WTC11 (cell line): Measurements from ENCODE around the gene PRR19. TPM values are rescaled to one million over a fixed set of nuclear protein-coding genes. Genes with fewer than 3 reads are reported as not detected.

ENCODE experiments used
- ATAC-seq: fragments of 200-7000 bp; cut with Tn5 transposase; 2 replicates; pipeline ENCODE4 v1.10.0; 2021; ENCODE audit warnings: mild to moderate bottlenecking, moderate library complexity
- CTCF ChIA-PET: fragments of 300-600 bp; sonication (Branson Sonifier 250); formaldehyde crosslinking; loops from one replicate; lab custom pipeline; 2021; ENCODE audit warnings: antibody characterized with exemption; lab: Charles Lee
- POLR2A ChIA-PET: fragments of 350-600 bp; sonication (Branson Sonifier 250); formaldehyde crosslinking; loops from one replicate; lab custom pipeline; 2021; ENCODE audit warnings: antibody characterized with exemption; lab: Charles Lee
- DNase-seq: peaks from one replicate; pipeline ENCODE4 v3.0.0; 2021; ENCODE audit warnings: low spot score
- H3K27ac Mint-ChIP-seq: 2 replicates; pipeline ENCODE4 v1.8.0; 2021; ENCODE audit warnings: mixed read lengths
- H3K27me3 Mint-ChIP-seq: 2 replicates; pipeline ENCODE4 v1.8.0; 2021; ENCODE audit warnings: low read depth, mild to moderate bottlenecking, moderate library complexity, mixed read lengths
- H3K36me3 Mint-ChIP-seq: 2 replicates; pipeline ENCODE4 v1.8.0; 2021; ENCODE audit warnings: mixed read lengths
- H3K4me1 Mint-ChIP-seq: 2 replicates; pipeline ENCODE4 v1.8.0; 2022; ENCODE audit warnings: mixed read lengths
- H3K4me3 Mint-ChIP-seq: 2 replicates; pipeline ENCODE4 v1.8.0; 2021; ENCODE audit warnings: mild to moderate bottlenecking, moderate library complexity, mixed read lengths
- H3K9me3 Mint-ChIP-seq: 2 replicates; pipeline ENCODE4 v1.8.0; 2021; ENCODE audit warnings: mixed read lengths
- JAZF1 ChIP-seq: fragments of 250-450 bp; sonication (Bioruptor Pico); IDR thresholded peaks from 2 replicates; pipeline ENCODE4 v1.9.0; 2021; ENCODE audit warnings: moderate library complexity, mild to moderate bottlenecking, inconsistent platforms
- MYBL2 ChIP-seq: sonication (generic); formaldehyde crosslinking; IDR thresholded peaks from 2 replicates; pipeline ENCODE4 v1.8.1; 2023; ENCODE audit warnings: mild to moderate bottlenecking, moderate library complexity, missing genetic modification reagents
- NFE2L1 ChIP-seq: sonication (generic); formaldehyde crosslinking; IDR thresholded peaks from 2 replicates; pipeline ENCODE4 v1.8.1; 2023; ENCODE audit warnings: missing genetic modification reagents
- RELA ChIP-seq: sonication (generic); formaldehyde crosslinking; IDR thresholded peaks from 2 replicates; pipeline ENCODE4 v1.8.1; 2022; ENCODE audit warnings: missing genetic modification reagents, mild to moderate bottlenecking, borderline replicate concordance
- ZBTB21 ChIP-seq: sonication (generic); formaldehyde crosslinking; IDR thresholded peaks from 2 replicates; pipeline ENCODE4 v1.8.1; 2023; ENCODE audit warnings: mild to moderate bottlenecking, missing genetic modification reagents, borderline replicate concordance
- ZNF138 ChIP-seq: sonication (generic); formaldehyde crosslinking; conservative IDR thresholded peaks from 2 replicates; pipeline ENCODE4 v1.8.1; 2022; ENCODE audit warnings: mild to moderate bottlenecking, moderate library complexity, missing genetic modification reagents
- ZNF219 ChIP-seq: sonication (generic); formaldehyde crosslinking; IDR thresholded peaks from 2 replicates; pipeline ENCODE4 v1.8.0; 2023; ENCODE audit warnings: missing genetic modification reagents, mild to moderate bottlenecking, borderline replicate concordance
- ZNF671 ChIP-seq: fragments of 250-450 bp; sonication (Bioruptor Pico); IDR thresholded peaks from 2 replicates; pipeline ENCODE4 v1.8.0; 2021; ENCODE audit warnings: mild to moderate bottlenecking
- total RNA-seq: library from RNA; stranded (reverse); gene quantifications from 3 replicates; pipeline ENCODE4 v1.2.3, GENCODE V29; 2021
- TF ChIP-seq, protein P1 (sequence below): fragments of 200-600 bp; IDR thresholded peaks from 2 replicates; pipeline ENCODE4 v1.8.0; 2022; ENCODE audit warnings: antibody characterized with exemption
- TF ChIP-seq, protein P2 (sequence below): sonication (generic); formaldehyde crosslinking; IDR thresholded peaks from 2 replicates; pipeline ENCODE4 v1.8.1; 2022; ENCODE audit warnings: missing genetic modification reagents, borderline replicate concordance
- TF ChIP-seq, protein P3 (sequence below): sonication (generic); formaldehyde crosslinking; IDR thresholded peaks from 2 replicates; pipeline ENCODE4 v1.8.1; 2023; ENCODE audit warnings: mild to moderate bottlenecking, missing genetic modification reagents, moderate library complexity
- TF ChIP-seq, protein P4 (sequence below): sonication (generic); formaldehyde crosslinking; conservative IDR thresholded peaks from 2 replicates; pipeline ENCODE4 v1.8.1; 2023; ENCODE audit warnings: mild to moderate bottlenecking, low read depth, missing genetic modification reagents, moderate library complexity
- TF ChIP-seq, protein P5 (sequence below): fragments of 250-450 bp; sonication (Bioruptor Pico); IDR thresholded peaks from 2 replicates; pipeline ENCODE4 v1.9.0; 2021; ENCODE audit warnings: moderate library complexity, mild to moderate bottlenecking, inconsistent platforms, borderline replicate concordance
- TF ChIP-seq, protein P6 (sequence below): sonication (generic); formaldehyde crosslinking; IDR thresholded peaks from 2 replicates; pipeline ENCODE4 v1.8.1; 2023; ENCODE audit warnings: mild to moderate bottlenecking, missing genetic modification reagents
- TF ChIP-seq, protein P7 (sequence below): sonication (generic); formaldehyde crosslinking; IDR thresholded peaks from 2 replicates; pipeline ENCODE4 v1.8.0; 2022; ENCODE audit warnings: mild to moderate bottlenecking, missing genetic modification reagents

Gene PRR19
- total RNA-seq, 1 experiment from 2014 or later = 3.7 TPM

DNA sequence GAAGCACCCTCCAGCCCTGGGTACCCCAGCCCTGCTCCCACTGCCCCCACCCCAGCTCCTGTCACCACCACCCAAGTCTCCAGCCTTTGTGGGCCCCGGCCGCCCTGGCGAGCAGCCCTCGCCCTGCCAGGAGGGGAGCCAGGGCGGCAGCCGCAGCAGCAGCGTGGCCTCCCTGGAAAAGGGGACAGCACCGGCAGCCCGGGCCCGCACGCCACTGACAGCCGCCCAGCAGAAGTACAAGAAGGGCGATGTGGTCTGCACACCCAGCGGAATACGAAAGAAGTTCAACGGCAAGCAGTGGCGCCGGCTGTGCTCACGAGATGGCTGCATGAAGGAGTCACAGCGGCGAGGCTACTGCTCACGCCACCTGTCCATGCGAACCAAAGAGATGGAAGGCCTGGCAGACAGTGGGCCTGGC, 28.9 kb upstream of the PRR19 start (continued):
- TF ChIP-seq, protein P1, sequence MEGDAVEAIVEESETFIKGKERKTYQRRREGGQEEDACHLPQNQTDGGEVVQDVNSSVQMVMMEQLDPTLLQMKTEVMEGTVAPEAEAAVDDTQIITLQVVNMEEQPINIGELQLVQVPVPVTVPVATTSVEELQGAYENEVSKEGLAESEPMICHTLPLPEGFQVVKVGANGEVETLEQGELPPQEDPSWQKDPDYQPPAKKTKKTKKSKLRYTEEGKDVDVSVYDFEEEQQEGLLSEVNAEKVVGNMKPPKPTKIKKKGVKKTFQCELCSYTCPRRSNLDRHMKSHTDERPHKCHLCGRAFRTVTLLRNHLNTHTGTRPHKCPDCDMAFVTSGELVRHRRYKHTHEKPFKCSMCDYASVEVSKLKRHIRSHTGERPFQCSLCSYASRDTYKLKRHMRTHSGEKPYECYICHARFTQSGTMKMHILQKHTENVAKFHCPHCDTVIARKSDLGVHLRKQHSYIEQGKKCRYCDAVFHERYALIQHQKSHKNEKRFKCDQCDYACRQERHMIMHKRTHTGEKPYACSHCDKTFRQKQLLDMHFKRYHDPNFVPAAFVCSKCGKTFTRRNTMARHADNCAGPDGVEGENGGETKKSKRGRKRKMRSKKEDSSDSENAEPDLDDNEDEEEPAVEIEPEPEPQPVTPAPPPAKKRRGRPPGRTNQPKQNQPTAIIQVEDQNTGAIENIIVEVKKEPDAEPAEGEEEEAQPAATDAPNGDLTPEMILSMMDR = no peak
- TF ChIP-seq MYBL2 (CRISPR knock-in tag) = no peak

DNA sequence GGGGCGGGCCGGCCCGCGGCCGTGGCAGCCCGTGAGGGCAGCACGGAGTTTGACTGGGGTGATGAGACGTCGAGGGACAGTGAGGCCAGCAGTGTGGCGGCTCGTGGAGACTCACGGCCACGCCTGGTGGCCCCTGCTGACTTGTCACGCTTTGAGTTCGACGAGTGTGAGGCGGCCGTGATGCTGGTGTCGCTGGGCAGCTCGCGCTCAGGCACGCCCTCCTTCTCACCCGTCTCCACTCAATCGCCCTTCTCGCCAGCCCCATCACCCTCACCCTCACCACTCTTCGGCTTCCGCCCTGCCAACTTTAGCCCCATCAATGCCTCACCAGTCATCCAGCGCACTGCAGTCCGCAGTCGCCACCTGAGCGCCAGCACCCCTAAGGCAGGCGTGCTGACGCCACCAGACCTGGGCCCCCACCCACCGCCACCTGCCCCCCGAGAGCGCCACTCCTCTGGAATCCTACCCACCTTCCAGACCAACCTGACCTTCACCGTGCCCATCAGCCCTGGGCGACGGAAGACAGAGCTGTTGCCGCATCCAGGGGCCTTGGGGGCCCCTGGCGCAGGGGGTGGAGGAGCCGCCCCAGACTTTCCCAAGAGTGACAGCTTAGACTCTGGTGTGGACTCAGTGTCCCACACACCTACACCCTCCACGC, 28.4 kb upstream of the PRR19 start:
- H3K36me3 Mint-ChIP-seq = 0 out of 2 replicates have a peak, but pooled peaks cover 2% of the 10 kb centered on the region
- no peak overlapping the region for H3K27ac Mint-ChIP-seq
- DNase-seq (no peak), ATAC-seq (no peak)
- POLR2A ChIA-PET = no interaction called here
- no peaks in the 10 kb centered on the region for H3K9me3 Mint-ChIP-seq
- TF ChIP-seq, protein P2, sequence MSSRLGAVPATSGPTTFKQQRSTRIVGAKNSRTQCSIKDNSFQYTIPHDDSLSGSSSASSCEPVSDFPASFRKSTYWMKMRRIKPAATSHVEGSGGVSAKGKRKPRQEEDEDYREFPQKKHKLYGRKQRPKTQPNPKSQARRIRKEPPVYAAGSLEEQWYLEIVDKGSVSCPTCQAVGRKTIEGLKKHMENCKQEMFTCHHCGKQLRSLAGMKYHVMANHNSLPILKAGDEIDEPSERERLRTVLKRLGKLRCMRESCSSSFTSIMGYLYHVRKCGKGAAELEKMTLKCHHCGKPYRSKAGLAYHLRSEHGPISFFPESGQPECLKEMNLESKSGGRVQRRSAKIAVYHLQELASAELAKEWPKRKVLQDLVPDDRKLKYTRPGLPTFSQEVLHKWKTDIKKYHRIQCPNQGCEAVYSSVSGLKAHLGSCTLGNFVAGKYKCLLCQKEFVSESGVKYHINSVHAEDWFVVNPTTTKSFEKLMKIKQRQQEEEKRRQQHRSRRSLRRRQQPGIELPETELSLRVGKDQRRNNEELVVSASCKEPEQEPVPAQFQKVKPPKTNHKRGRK (CRISPR knock-in tag) = no peak
- no peak for TF ChIP-seq RELA (CRISPR knock-in tag)
- TF ChIP-seq NFE2L1 = no peak
- TF ChIP-seq ZNF138 (CRISPR knock-in tag) = no peak
- TF ChIP-seq, protein P3, sequence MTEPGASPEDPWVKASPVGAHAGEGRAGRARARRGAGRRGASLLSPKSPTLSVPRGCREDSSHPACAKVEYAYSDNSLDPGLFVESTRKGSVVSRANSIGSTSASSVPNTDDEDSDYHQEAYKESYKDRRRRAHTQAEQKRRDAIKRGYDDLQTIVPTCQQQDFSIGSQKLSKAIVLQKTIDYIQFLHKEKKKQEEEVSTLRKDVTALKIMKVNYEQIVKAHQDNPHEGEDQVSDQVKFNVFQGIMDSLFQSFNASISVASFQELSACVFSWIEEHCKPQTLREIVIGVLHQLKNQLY (CRISPR knock-in tag) = no peak
- TF ChIP-seq, protein P4, sequence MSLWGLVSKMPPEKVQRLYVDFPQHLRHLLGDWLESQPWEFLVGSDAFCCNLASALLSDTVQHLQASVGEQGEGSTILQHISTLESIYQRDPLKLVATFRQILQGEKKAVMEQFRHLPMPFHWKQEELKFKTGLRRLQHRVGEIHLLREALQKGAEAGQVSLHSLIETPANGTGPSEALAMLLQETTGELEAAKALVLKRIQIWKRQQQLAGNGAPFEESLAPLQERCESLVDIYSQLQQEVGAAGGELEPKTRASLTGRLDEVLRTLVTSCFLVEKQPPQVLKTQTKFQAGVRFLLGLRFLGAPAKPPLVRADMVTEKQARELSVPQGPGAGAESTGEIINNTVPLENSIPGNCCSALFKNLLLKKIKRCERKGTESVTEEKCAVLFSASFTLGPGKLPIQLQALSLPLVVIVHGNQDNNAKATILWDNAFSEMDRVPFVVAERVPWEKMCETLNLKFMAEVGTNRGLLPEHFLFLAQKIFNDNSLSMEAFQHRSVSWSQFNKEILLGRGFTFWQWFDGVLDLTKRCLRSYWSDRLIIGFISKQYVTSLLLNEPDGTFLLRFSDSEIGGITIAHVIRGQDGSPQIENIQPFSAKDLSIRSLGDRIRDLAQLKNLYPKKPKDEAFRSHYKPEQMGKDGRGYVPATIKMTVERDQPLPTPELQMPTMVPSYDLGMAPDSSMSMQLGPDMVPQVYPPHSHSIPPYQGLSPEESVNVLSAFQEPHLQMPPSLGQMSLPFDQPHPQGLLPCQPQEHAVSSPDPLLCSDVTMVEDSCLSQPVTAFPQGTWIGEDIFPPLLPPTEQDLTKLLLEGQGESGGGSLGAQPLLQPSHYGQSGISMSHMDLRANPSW (CRISPR knock-in tag) = no peak
- TF ChIP-seq, protein P5, sequence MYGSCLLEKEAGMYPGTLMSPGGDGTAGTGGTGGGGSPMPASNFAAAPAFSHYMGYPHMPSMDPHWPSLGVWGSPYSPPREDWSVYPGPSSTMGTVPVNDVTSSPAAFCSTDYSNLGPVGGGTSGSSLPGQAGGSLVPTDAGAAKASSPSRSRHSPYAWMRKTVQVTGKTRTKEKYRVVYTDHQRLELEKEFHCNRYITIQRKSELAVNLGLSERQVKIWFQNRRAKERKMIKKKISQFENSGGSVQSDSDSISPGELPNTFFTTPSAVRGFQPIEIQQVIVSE (CRISPR knock-in tag) = no peak
- no peak for TF ChIP-seq JAZF1 (CRISPR knock-in tag)
- no peak for TF ChIP-seq ZBTB21 (CRISPR knock-in tag)
- TF ChIP-seq, protein P6, sequence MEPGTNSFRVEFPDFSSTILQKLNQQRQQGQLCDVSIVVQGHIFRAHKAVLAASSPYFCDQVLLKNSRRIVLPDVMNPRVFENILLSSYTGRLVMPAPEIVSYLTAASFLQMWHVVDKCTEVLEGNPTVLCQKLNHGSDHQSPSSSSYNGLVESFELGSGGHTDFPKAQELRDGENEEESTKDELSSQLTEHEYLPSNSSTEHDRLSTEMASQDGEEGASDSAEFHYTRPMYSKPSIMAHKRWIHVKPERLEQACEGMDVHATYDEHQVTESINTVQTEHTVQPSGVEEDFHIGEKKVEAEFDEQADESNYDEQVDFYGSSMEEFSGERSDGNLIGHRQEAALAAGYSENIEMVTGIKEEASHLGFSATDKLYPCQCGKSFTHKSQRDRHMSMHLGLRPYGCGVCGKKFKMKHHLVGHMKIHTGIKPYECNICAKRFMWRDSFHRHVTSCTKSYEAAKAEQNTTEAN (CRISPR knock-in tag) = no peak
- TF ChIP-seq, protein P7, sequence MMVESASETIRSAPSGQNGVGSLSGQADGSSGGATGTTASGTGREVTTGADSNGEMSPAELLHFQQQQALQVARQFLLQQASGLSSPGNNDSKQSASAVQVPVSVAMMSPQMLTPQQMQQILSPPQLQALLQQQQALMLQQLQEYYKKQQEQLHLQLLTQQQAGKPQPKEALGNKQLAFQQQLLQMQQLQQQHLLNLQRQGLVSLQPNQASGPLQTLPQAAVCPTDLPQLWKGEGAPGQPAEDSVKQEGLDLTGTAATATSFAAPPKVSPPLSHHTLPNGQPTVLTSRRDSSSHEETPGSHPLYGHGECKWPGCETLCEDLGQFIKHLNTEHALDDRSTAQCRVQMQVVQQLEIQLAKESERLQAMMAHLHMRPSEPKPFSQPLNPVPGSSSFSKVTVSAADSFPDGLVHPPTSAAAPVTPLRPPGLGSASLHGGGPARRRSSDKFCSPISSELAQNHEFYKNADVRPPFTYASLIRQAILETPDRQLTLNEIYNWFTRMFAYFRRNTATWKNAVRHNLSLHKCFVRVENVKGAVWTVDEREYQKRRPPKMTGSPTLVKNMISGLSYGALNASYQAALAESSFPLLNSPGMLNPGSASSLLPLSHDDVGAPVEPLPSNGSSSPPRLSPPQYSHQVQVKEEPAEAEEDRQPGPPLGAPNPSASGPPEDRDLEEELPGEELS (CRISPR knock-in tag) = no peak
- no peak for TF ChIP-seq ZNF219 (CRISPR knock-in tag)
- no peak for TF ChIP-seq ZNF671 (CRISPR knock-in tag)
- peaks cover 18% of the 10 kb centered on the region for H3K4me1 Mint-ChIP-seq
- CTCF ChIA-PET = no interaction called here
- H3K27me3 Mint-ChIP-seq = no peaks in the 10 kb centered on the region
- no peak overlapping the region for H3K4me3 Mint-ChIP-seq
